Fibroblast of skin of abdomen (primary cell): Measurements from ENCODE around the gene RAPH1.
"Not testable (repeated sequence)": the region's sequence is repeated elsewhere in the genome, so short reads cannot be mapped to it uniquely, and the experiment has no call there.

ENCODE experiments used
- DNase-seq: peaks from one replicate; pipeline ENCODE4 v3.0.0-alpha.2; 2013

Gene RAPH1

DNA sequence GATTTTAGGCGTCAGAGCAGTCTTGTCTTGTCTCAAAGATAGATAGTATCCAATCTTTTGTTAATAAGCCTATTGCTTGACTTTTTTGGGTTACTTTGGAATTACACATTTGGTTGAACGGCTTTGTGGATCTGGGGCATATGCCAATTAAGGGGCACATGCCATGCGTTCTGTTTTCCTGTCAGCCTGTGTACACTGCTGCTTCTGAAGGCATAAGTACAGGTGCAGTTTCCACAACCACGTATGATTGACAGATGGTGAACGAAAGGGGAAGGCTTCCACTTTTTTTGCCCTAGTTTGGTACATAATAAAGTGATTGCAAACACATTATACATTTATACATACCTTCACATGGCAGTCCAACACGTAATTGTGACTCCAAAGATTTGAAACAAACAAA is 102.3 kb downstream of the RAPH1 start:
- DNase-seq: no peak

DNA sequence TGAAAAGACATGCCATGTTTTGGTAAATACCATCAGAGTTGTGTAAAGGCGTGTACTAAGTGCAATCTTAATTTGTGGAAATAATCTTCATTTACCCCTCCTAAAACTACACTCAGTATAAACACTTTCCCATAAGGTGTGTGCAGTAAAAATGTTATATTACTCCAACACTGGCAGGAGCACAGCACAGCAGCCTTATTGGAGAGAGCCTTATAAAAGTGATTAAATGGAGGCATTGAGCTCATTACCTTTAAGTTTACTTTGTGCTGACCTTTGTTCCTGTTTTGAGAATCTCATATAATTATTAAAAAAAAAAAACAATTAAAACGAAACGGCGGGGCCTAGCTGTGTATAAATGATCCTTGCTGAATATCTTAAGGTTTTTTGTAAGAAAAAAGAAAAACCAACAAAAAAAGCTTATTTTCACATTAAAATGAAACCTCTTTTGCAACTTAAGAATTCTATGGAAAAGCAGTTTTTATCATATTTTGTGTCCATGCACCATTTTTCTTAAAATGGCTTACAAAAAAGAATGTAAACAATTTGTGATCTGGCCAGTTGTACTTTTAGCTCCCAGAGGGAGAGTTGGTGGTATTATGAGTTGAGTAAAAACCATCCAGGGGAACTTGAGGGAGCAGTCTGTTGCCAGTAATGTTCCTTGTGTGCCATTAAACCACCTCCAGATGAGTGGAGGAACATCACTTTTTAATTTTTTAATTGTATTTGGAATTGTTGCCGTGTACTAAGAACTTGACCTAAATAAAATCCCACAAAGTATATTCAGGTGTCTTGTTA is 103.5 kb downstream of the RAPH1 start:
- no peak for DNase-seq

DNA sequence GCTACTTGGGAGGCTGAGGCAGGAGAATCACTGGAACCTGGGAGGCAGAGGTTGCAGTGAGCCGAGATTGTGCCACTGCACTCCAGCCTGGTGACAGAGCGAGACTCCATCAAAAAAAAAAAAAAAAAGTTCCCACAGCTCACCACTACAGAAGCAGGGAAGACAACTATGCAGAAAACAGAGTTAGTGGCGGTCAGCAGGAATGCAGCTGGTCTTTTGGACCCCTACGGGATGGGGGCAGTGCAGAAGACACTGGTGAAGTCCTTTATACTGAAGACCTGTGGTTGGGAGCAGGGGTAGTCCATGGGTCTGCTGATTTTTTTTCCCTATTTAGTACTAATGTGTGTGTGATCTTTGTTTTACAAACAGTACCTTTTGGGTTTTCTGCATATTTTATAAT is 105.5 kb downstream of the RAPH1 start:
- DNase-seq: not testable (repeated sequence)

DNA sequence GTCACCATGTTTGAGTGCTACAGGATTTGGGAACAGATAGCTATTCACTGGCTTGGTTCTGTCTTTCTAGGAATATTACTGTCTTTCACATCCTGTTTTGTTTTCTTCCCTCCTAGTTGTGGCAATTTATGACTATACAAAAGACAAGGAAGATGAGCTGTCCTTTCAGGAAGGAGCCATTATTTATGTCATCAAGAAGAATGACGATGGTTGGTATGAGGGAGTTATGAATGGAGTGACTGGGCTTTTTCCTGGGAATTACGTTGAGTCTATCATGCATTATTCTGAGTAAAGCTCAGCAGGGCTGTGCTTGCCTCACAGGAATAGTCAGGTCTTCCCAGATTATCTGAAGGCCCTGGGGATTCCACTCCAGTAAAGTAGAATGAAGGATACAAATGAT is 108.0 kb downstream of the RAPH1 start:
- DNase-seq: peak; percentile 82

DNA sequence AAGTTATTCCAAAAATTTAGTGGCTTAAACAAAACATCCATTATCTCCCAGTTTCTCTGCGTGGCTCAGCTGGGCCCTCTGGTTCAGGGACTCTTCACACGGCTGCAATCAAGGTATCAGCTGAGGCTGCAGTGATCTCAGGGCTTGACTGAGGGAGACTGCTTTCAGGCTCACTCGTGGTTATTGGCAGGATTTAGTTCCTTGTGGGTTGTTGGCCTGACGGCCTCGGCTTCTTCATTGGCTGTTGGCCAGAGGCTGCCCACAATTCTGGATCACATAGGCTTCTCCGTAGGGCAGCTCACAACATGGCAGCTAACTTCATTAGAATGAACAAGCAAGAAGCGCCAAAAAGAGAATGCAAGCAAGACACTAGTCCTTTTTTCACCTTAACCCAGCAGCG is 116.8 kb downstream of the RAPH1 start:
- DNase-seq: no peak

DNA sequence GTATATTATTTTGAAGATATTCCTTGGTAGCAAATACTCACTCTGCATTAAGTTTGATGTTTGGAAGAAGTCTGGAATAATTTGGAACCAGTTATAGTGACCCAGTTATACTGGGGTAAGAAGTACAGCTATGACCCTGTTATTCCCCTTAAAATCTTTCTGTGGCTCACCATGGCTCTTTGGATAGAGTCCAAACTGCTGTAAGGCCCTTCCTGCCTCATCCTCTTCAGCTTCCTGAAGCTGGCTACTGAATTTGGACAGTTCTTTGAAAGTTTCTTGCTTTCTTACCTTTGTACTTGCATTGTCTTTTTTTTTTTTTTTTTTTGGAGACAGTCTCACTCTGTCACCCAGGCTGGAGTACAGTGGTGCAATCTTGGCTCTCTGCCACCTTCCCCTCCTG is 121.3 kb downstream of the RAPH1 start:
- DNase-seq: no peak

DNA sequence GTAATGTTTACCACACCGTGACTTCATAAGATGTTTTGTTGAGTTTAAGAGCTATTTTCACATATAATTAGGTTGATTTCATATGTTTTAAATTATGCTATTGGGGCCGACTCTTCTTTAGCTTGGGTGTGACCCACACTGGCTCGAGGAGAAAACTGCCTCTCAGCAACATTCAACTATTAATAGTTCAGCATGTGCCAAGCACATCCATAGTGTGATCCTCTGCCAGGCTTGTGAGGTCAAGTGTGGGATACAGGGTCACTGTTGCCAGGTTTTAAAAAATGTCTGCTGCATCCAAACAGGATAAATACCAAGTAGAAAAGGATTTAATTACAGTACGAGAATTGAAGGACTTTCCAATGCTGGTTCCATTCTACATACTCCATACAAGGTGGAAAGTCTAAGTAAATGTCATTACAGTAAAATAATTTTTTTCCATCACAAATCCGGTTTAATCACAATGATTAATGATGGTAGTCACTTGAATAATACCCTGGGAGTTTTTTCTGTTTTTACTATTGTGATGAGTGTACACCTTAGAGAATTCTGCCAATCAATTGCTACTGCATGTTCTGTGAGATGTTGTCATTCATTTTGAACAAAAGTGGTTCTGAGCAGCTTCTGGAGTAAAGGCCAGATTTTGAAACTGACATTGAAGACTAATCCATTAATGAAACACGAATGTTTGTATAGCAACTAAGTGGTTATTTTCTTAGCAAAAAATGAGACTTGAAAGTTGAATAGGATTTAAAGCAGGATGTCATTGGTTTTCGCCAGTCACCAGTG is 122.4 kb downstream of the RAPH1 start:
- DNase-seq: no peak

DNA sequence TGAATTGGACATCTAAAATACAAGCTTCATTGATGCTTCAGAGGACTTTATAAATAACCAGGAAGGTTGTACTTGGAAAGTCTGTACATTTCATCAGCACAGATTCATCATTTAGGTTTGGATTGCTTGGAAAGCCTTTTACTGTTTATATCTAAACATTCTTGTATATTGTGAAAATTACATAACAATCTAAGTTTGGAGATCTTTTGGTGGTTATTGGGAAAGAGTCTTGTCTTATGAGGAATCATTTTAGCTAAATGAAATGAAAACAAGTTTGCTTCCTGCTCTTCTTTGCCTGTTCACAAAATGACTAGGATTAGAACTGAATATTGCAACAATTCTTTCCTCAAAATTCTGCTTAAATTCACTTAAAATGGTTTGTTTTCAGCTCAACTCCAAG is 127.6 kb downstream of the RAPH1 start:
- DNase-seq: no peak

DNA sequence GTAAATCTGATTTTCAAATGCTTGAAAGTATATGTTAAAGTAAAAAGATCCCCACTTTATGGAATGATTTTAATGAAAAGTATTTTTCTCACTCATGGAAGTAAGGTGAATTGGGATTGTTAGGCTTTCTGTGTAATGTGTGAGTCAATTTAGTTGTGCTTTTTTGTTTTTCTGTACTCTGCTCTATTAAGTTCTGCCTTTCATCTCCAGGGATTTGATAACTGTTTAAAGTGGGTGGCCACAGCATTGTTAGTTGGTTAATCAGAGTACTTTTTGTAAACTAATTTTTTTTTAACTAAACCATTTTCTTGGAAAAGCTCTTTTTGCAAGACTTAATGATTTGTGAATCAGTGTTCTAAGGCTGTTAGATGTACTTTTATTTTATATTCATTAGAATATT is 130.1 kb downstream of the RAPH1 start:
- DNase-seq: peak; percentile 24

DNA sequence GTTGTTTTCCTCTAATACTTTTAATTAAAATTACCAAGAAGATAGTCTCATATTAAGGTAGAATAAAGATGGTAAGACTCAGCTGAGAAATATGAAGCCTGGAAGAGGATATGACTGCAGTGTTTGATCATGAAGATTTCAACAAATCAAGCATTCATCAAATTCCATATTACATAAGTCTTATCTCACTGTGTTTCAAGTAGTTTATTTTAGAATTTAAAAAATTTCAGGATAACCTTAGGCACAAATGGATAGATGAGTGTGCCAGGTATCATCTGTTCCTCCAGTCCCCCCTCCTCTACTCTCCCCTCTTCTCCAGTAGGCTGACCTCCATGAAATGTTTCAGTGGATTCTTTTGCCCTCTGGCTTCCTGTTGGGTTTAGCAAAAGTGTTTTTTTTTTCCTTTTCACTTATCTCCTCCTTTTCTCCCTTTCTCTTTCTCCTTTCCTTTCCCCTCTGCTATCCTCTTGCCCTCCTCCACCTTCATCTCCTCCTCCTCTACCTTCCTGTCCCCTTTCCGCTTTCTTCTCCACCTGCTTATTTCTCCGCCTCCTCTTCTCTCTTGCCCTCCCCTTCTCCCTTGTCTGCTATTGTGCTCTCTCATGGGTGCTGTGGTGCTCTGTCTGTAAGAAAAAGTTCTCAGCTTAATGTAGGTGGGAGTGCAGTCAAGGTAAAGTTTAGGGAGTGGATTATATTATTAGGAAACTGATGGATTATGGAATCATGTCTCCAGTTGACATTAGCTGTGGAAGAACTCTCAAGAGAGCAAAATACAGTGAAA is 134.1 kb downstream of the RAPH1 start:
- DNase-seq: peak; percentile 29

DNA sequence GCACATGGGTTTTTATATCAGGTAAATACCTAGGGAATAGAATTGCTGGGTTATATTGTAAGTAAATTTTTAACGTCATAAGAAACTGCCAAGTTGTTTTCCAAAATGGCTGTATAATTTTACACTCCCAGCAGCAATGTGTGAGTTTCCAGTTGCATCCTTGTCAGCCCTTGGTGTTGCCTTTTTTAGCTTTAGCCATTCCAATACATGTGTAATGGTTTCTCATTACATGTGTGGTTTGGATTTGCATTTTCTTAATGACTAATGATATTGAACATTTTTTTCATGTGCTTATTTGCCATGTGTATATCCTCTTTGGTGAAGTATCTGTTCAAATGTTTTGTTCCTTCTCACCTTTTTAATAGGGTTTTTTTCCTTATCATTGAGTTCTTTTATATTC is 136.1 kb downstream of the RAPH1 start:
- peak; percentile 13 for DNase-seq

DNA sequence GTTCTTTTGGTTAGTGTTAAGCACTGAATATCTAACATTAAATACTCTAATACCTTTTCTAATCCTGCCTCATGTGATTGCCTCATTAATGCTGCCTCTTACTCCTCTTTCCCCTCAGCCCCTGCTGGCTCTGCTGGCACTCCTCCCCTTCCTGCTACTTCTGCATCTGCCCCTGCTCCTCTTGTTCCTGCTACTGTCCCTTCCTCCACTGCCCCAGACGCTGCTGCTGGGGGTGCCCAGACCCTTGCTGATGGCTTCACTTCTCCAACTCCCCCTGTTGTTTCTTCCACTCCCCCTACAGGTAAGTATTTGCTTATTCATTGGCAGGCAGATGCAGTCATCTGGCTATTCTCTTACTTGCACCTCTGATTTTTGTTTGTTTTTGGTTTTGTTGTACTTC is 138.4 kb downstream of the RAPH1 start:
- DNase-seq: no peak

DNA sequence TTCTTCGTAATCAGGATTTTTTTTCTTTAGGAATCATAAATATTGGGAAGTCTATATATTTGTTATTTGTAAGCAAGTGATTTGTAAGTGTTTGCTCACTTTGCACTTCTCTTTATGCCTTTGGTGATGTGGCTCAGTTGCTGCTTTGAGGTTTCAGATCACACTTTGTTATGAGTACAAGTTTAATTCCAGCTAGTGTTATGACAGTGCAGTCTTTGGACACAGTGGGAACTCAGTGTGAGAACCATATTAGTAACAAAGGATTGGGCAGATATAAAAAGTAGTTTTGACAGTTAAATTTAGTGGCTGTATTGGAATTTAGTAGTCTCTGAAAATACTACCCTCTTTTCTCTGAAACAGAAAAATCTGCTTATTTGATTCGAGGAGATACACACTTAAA is 139.2 kb downstream of the RAPH1 start:
- DNase-seq: no peak

DNA sequence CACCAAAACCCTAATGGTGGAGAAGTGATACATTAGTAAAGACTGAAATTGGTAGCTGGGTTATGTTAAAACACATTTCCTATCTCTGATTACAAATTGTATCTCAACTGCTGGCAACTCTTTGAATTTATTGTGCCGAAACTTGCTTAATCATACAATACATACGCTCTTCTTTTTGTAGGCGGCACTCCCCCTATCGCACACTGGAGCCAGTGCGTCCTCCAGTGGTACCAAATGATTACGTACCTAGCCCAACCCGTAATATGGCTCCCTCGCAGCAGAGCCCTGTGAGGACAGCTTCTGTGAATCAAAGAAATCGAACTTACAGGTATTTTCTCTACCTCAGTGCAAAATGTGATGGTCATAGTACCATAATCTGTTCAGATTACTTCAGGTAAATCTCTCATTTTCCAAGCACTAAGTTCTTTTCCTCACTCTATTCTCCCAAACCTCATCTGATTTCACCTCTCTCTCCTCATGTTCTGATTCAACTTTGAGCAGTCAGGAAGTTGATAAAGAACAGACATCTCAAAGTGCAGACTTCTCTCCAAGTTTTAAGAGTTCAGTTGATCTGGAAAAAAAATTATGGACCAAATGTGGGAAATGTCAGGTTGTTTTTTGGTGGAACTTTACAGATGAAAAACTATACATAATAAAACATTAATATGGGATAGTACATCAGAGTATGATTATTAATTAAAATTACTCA is 140.4 kb downstream of the RAPH1 start:
- DNase-seq: no peak

DNA sequence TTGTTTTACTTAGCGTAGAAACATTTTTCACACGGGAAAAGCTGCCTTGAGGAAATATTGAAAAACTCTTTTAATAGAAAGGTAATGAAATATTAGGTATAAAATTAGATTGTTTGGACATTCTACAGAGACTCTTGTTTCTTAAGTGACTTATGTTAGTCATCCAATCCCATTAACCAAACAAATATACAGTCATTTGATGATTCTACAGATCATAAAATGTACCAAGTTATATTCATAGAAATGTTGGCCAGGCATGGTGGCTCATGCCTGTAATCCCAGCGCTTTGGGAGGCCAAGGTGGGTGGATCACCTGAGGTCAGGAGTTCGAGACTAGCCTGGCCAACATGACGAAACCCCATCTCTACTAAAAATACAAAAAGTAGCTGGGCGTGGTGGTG is 146.9 kb downstream of the RAPH1 start:
- DNase-seq: not testable (repeated sequence)

DNA sequence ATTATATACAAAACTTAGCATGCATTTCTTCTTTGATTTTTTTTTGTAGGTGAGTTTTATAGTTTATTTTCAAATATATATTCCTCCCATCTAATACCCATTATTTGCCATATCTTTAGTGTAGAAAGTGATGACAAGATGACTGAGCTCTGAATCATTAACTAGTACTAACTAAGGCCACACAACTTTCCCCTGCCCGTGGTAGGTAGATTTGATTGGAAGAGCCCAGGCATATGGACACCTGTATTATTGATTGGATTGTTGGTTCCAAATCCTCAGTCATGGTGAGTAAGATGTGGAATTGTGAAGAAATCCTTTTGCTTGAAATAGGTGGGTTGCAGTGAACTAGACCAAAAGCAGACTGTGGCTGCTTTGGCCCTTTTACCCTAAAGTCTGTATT is 152.1 kb downstream of the RAPH1 start:
- no peak for DNase-seq

DNA sequence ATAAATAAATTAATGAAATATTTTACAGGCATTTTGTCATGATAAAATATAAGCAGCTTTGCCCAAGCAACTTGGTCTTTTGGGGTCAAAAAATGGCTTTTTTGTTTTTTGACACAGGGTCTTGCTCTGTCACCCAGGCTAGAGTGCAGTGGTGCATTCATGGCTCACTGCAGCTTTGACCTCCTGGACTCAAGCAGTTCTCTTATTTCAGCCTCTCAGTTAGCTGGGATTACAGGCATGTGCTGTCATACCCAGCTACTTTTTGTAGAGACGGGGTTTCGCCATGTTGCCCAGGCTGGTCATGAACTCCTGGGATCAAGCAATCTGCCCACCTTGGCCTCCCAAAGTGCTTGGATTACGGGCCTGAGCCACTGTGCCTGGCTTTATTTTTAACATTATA is 155.9 kb downstream of the RAPH1 start:
- no peak for DNase-seq

DNA sequence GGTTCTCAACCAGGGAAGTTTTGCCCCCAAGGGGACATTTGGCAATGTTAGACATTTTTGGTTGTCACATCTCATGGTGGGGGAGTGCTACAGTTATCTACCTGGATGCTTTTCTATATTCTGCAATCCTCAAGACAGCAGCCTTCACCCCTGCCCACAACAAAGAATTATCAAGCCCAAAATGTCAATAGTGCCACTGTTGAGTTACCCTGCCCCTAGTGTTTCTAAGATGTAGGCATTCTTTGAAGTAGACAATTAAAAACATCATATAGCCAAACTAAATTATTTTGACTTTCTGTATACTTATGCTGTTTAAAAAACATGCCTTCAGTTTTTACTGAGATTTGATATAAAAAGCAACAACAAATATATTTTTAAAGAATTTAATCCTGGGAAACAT is 158.9 kb downstream of the RAPH1 start:
- DNase-seq: no peak

DNA sequence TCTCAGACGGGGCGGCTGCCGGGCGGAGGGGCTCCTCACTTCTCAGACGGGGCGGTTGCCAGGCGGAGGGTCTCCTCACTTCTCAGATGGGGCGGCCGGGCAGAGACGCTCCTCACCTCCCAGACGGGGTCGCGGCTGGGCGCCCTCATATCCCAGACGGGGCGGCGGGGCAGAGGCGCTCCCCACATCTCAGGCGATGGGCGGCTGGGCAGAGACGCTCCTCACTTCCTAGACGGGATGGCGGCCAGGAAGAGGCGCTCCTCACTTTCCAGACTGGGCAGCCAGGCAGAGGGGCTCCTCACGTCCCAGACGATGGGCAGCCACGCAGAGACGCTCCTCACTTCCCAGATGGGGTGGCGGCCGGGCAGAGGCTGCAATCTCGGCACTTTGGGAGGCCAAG is 162.4 kb downstream of the RAPH1 start:
- DNase-seq: not testable (repeated sequence)

DNA sequence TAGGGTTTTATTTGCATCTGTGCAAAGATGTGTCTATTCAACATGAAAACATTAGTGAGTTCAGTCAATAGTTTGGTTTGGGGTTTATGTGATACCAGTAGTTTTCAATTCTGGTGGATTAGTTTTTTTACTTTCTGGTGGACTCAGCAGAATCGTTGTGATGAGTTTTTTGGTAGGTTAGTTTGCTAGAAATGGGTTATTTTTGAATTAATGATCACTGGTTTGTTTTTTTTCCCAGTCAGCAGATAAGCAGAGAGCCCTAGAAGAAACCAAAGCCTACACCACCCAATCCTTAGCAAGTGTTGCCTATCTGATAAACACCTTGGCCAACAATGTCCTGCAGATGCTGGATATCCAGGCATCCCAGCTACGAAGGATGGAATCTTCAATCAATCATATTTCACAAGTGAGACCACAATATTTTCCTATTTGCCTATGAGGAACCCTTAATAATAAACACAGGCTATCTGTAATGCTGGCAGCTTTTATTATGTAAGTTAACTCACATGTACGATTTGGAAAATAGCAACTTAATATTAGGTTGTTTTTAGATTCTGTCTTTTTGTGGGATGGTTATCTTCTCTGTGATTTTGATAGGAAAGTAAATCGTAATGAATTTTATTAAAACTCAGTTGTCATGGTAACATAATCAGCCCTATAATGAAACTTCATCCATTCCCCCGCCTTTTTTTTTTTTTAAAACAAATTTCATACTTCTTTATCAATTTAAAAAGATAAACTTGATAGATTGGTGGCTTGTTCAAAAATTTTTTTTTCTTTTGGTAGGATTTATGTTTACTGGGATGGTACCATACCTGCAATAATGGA is 168.2 kb downstream of the RAPH1 start:
- no peak for DNase-seq

DNA sequence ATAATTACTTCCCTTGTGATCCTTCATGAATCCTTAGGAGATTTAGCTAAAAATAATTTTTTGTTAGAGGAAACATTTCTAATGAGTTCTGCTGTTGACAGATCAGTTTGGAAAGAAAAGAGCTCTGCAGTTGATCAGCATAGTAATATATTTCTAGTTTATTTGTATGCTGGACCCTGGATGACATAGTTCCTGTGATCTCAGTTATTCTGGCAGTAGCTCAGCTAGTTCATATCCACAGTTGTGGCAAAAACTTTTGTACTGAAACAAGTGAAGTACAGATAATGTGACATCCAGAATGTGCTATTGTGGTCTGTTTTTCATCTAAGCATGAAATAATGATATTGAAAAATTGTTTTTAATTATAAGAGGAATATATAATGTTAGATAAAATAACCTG is 173.2 kb downstream of the RAPH1 start:
- no peak for DNase-seq

DNA sequence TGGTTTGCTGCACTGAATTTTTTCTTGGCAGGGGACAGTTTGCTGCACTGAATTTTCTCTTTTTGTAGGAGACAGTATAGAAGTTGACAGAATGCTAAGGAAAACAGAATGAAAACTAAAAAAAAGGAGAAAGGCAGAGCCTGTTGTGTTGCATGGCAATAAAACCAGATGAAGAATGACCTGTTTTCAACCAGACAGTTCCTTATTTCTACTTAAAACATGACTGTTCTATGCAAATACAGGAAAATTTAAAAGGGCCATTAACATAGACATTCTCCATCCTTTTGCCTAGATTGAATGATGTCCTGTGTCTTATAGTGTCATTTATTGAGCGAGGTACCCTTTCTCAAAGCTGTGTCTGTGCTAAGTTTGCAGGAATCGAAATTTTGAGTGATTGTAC is 173.6 kb downstream of the RAPH1 start:
- no peak for DNase-seq
